GM21360 (cell line): Measurements from ENCODE around the gene SIGLEC10.
A peak's percentile ranks its signal among the peaks of the same experiment; 100 is the strongest.
"Not testable (repeated sequence)": the region's sequence is repeated elsewhere in the genome, so short reads cannot be mapped to it uniquely, and the experiment has no call there.

Source experiments
- ATAC-seq: cut with Tn5 transposase; IDR thresholded peaks from one replicate; pipeline ENCODE4 v1.9.1; 2021; ENCODE audit warnings: mild to moderate bottlenecking, moderate library complexity; ENCODE audit not compliant: unreplicated experiment

The SIGLEC10 gene

GRCh38 chr19:51417107-51417809, at the start of gene SIGLEC10:
SIGLEC10 (minus strand) TSS chr19:51417642; CDS start chr19:51417581, 61 bp downstream.
- peak; percentile 70 for ATAC-seq

GRCh38 chr19:51466723-51467122, 49.3 kb upstream of the SIGLEC10 start:
- ATAC-seq, result no peak

- not testable (repeated sequence) for ATAC-seq
Measured at GRCh38 chr19:51463976-51464581, 46.6 kb upstream of the SIGLEC10 start.

- ATAC-seq, result no peak
Measured at GRCh38 chr19:51462681-51463080, 45.2 kb upstream of the SIGLEC10 start.

GRCh38 chr19:51462276-51462675, 44.8 kb upstream of the SIGLEC10 start:
- no peak for ATAC-seq

- no peak for ATAC-seq
Measured at GRCh38 chr19:51461723-51462161, 44.3 kb upstream of the SIGLEC10 start.

GRCh38 chr19:51460164-51460992, 42.9 kb upstream of the SIGLEC10 start:
- ATAC-seq, result no peak

GRCh38 chr19:51458899-51459505, 41.6 kb upstream of the SIGLEC10 start:
- ATAC-seq, result no peak

GRCh38 chr19:51458051-51458645, 40.7 kb upstream of the SIGLEC10 start, which contains the start of gene SIGLEC8:
SIGLEC8 (minus strand) TSS chr19:51458454; CDS start chr19:51458387, 67 bp downstream.
- no peak for ATAC-seq

GRCh38 chr19:51457351-51458013, 40.0 kb upstream of the SIGLEC10 start:
- no peak for ATAC-seq

- no peak for ATAC-seq
Measured at GRCh38 chr19:51456541-51457290, 39.3 kb upstream of the SIGLEC10 start.

GRCh38 chr19:51450730-51451307, 33.4 kb upstream of the SIGLEC10 start:
- ATAC-seq, result no peak

- no peak for ATAC-seq
Measured at GRCh38 chr19:51448411-51449016, 31.1 kb upstream of the SIGLEC10 start.

- no peak for ATAC-seq
Measured at GRCh38 chr19:51448011-51448410, 30.6 kb upstream of the SIGLEC10 start.

GRCh38 chr19:51447510-51447909, 30.1 kb upstream of the SIGLEC10 start:
- ATAC-seq, result not testable (repeated sequence)

GRCh38 chr19:51441410-51442390, 24.3 kb upstream of the SIGLEC10 start:
- ATAC-seq, result peak; percentile 90

- no peak for ATAC-seq
Measured at GRCh38 chr19:51440846-51441409, 23.5 kb upstream of the SIGLEC10 start.
